Nephron progenitor cell (in vitro differentiated cells): ENCODE measurements around the gene NRSN2.

Experiments
- DNase-seq: peaks from one replicate; pipeline ENCODE4 v3.0.0; 2021
- H3K27ac Mint-ChIP-seq: 2 replicates; pipeline ENCODE4 v1.8.0; 2021; ENCODE audit warnings: mild to moderate bottlenecking, moderate library complexity, mixed read lengths
- H3K27me3 Mint-ChIP-seq: 2 replicates; pipeline ENCODE4 v1.8.0; 2021; ENCODE audit warnings: mild to moderate bottlenecking, low read depth, mixed read lengths; ENCODE audit not compliant: poor library complexity
- H3K36me3 Mint-ChIP-seq: 2 replicates; pipeline ENCODE4 v1.8.0; 2021; ENCODE audit warnings: low read depth, mixed read lengths
- H3K4me1 Mint-ChIP-seq: 2 replicates; pipeline ENCODE4 v1.8.0; 2021; ENCODE audit warnings: mixed read lengths
- H3K4me3 Mint-ChIP-seq: 2 replicates; pipeline ENCODE4 v1.8.0; 2021; ENCODE audit warnings: mild to moderate bottlenecking, moderate library complexity, mixed read lengths
- H3K9me3 Mint-ChIP-seq: 2 replicates; pipeline ENCODE4 v1.8.0; 2021; ENCODE audit warnings: mild to moderate bottlenecking, moderate library complexity, mixed read lengths
- TF ChIP-seq, protein P1 (sequence below): fragments of 200-600 bp; sonication (generic); IDR thresholded peaks from 2 replicates; pipeline ENCODE4 v1.5.0; 2021; ENCODE audit warnings: antibody characterized with exemption

NRSN2 gene

DNA sequence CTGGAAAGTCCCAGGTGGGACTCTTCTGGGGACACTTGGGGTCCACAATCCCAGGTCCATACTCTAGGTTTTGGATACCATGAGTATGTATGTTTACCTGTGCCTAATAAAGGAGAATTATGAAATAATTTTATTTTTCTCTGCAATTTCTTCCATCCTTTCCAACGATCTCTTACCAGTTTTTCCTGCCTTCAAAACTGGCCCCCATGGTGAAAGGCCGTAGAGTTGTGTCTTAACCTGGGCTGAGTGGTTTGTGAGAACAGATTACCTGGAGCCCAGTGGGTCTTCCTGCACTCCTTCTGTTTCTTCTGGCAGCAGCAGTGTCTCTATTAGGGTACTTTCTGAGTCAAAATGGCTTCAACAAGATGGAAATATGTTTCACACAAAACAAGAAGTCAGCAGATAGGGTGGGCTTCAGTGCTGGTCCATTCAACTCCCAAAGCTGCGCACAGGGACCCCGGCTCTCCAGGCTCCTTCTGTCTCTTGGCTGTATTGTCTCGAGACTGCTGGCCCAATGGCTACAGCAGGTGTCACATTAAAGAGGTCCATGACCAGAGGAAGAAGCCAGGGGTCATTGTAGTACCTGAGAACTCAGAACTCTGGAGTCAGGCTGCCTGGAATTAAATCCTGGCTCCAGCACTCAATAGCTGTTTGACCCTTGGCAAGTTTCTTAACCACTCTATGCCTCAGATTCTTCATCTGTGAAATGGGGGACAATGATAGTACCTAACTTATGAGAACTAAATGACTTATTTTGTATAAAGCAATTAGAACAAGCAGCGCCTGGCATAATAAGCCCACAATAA lies 50.7 kb downstream of the NRSN2 start:
- Mint-ChIP-seq H3K27ac (no peak overlapping the region), H3K4me3 (no peak overlapping the region), H3K27me3 (peaks cover 1% of the 10 kb centered on the region), H3K4me1 (peaks cover 12% of the 10 kb centered on the region), H3K9me3 (no peaks in the 10 kb centered on the region), H3K36me3 (peaks cover 13% of the 10 kb centered on the region)
- TF ChIP-seq, protein P1, sequence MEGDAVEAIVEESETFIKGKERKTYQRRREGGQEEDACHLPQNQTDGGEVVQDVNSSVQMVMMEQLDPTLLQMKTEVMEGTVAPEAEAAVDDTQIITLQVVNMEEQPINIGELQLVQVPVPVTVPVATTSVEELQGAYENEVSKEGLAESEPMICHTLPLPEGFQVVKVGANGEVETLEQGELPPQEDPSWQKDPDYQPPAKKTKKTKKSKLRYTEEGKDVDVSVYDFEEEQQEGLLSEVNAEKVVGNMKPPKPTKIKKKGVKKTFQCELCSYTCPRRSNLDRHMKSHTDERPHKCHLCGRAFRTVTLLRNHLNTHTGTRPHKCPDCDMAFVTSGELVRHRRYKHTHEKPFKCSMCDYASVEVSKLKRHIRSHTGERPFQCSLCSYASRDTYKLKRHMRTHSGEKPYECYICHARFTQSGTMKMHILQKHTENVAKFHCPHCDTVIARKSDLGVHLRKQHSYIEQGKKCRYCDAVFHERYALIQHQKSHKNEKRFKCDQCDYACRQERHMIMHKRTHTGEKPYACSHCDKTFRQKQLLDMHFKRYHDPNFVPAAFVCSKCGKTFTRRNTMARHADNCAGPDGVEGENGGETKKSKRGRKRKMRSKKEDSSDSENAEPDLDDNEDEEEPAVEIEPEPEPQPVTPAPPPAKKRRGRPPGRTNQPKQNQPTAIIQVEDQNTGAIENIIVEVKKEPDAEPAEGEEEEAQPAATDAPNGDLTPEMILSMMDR, result no peak
- DNase-seq, result no peak

GRCh38 chr20:399182-399707 lies 52.3 kb downstream of the NRSN2 start:
- H3K27ac Mint-ChIP-seq, result no peak overlapping the region
- DNase-seq, result no peak
- TF ChIP-seq, protein P1, result no peak
- H3K36me3 Mint-ChIP-seq, result peaks cover 4% of the 10 kb centered on the region
- no peak overlapping the region for H3K4me3 Mint-ChIP-seq
- H3K4me1 Mint-ChIP-seq, result peaks cover 12% of the 10 kb centered on the region
- peaks cover 5% of the 10 kb centered on the region for H3K27me3 Mint-ChIP-seq
- peaks cover 9% of the 10 kb centered on the region for H3K9me3 Mint-ChIP-seq

GRCh38 chr20:400128-400453 lies 53.2 kb downstream of the NRSN2 start:
- Mint-ChIP-seq H3K9me3 (peaks cover 13% of the 10 kb centered on the region), H3K4me3 (no peak overlapping the region), H3K27ac (no peak overlapping the region), H3K36me3 (peaks cover 4% of the 10 kb centered on the region), H3K27me3 (peaks cover 6% of the 10 kb centered on the region), H3K4me1 (peaks cover 12% of the 10 kb centered on the region)
- TF ChIP-seq, protein P1, result no peak
- DNase-seq, result no peak

GRCh38 chr20:400454-401275 lies 53.8 kb downstream of the NRSN2 start:
- DNase-seq, result no peak
- H3K4me3 Mint-ChIP-seq, result no peak overlapping the region

DNA sequence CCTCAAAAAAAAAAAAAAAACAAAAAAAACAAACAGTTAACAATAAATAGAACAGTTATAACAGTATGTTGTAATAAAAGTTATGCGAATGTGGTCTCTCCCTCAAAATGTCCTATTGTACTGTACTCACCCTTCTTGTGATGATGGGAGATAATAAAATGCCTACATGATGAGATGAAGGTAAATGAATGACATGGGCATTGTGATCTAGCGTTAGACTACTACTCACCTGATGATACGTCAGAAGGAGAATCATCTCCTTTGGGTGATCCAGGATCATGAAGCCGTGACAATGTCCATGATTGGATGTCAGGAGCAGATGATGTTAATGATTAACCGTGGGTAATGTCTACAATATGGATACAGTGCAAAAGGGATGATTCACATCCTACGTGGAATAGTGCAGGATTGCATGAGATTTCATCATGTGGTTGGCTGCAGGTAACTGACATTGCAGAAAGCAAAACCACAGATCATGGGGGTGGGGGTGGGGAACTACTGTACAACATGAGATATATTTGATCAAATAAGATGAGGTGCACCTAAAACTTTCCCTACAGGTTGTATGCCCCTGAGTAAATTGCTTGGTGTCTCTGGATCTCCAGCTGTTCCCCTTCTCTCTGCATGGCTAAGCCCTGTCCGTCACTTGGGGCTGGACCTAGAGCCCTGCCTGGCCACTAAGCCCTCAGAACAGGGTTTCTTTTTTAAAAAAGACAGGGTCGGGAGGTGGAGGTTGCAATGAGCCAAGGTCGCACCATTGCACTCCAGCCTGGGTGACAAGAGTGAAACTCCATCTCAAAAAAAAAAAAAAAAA lies 55.0 kb downstream of the NRSN2 start:
- TF ChIP-seq, protein P1, result no peak
- no peak for DNase-seq
- Mint-ChIP-seq H3K27ac (no peak overlapping the region), H3K4me1 (peaks cover 15% of the 10 kb centered on the region), H3K9me3 (peaks cover 17% of the 10 kb centered on the region), H3K27me3 (peaks cover 17% of the 10 kb centered on the region), H3K4me3 (no peak overlapping the region), H3K36me3 (peaks cover 4% of the 10 kb centered on the region)

More at GRCh38 chr20:400454-401275, 53.8 kb downstream of the NRSN2 start:
- Mint-ChIP-seq H3K9me3 (peaks cover 17% of the 10 kb centered on the region), H3K27ac (no peak overlapping the region), H3K36me3 (peaks cover 4% of the 10 kb centered on the region), H3K27me3 (peaks cover 12% of the 10 kb centered on the region), H3K4me1 (peaks cover 12% of the 10 kb centered on the region)
- TF ChIP-seq, protein P1, result no peak
